Activated naive CD8-positive, alpha-beta T cell treated with anti-CD3 and anti-CD28 coated beads, Interleukin-2, amount 50 U/mL, for 16 hours (primary cell): ENCODE data around the gene LRP8.

Experiments
- DNase-seq: peaks from one replicate; pipeline ENCODE4 v3.0.0-alpha.2; 2020; ENCODE audit warnings: low read depth, low spot score

LRP8 gene

GRCh38 chr1:53262000-53262399, 65.9 kb downstream of the LRP8 start:
- DNase-seq, result no peak

DNA sequence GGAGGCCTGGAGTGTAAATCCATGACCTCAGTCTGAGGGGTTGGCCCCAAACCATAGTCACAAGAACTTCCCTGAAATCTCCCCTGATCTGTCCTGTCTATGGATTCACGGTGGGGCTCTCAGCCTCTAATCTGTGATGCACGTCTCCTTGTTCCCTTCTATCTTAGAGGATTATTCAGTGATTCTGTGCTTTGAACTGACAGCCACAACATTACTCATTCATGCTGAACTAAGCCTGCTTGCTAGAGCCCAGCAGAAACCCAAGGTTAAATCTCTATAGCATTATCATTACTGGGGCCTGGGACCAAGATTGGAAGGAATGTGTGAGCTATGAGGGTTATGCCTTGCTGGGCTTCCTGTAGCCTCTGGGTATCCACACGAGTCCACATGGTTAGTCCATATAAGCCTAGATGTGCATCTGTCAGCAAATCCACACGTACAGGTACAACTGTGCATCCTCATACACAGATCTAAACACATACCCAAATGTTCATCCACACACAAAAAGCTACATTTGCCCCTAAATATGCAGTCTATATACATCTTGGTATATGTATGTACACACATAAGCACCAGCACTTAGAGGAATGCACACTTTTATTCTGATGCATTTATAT, 67.1 kb downstream of the LRP8 start:
- no peak for DNase-seq

DNA sequence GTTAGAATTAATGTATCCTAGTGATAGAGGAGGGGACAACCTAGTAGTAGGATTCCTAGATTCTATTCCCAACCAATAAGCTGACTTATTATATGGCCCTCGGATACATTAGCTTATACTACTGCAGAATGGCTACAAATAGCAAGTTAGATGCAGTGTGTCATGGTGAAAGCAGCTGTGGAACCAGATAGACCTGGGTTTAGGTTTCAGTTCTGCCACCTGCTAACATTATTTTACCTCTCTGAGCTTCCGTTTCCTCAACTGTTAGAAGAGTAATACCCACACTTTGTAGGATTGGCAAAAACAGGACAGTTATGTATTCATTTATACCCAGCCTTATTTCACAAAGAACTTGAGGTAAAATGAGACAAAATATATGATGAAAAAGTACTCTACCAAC, 67.9 kb downstream of the LRP8 start:
- no peak for DNase-seq

GRCh38 chr1:53258216-53258615, 69.7 kb downstream of the LRP8 start:
- DNase-seq, result no peak

DNA sequence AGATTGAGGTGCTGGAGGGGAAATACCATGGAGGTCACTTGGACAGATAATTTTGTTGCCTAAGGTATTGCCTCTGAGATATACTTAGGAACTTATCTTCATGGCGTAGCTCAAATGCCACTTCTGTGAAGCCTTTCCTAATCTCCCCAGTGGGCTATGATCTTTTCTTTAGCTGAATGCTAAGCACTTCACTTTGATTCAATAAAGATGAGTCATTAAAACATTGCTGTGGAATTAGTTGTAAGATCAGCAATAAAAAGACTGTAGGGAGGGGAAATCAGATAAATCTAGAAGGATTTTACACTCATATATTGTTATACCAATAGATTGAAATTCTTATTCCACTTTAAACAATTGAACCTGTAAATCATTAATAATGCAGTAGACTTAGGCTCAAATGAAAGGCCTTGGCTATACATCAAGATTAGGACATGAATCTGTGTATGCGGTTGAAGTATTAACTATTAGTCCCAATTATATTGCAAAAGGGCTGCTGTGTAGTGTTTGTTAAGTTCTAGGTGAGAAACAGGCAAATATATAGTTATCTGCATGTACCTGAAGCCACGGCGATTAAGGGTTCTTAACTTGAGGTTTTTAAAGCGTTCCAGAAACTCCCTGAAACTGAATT, 70.3 kb downstream of the LRP8 start:
- no peak for DNase-seq

- no peak for DNase-seq
These were observed 71.1 kb downstream of the LRP8 start for GRCh38 chr1:53256511-53257453.

DNA sequence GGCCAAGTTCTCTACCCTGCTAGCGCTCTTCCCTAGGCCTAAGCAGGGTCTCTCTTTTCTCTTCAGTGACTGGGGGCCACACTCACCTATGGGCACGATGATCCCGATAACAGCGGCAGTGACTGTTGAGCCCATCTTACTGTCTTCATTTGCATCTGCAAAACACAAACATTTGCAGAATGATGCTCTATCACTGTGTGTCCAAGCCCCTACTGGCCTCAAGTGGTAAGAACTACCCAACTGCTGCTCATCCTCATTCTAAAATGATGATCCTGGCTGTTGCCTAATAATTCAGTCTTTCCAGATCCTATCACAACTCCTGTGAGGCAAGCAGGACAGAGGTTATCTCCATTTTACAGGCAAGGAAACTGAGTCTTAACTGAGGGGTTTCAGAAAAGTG, 72.8 kb downstream of the LRP8 start:
- DNase-seq, result no peak

DNA sequence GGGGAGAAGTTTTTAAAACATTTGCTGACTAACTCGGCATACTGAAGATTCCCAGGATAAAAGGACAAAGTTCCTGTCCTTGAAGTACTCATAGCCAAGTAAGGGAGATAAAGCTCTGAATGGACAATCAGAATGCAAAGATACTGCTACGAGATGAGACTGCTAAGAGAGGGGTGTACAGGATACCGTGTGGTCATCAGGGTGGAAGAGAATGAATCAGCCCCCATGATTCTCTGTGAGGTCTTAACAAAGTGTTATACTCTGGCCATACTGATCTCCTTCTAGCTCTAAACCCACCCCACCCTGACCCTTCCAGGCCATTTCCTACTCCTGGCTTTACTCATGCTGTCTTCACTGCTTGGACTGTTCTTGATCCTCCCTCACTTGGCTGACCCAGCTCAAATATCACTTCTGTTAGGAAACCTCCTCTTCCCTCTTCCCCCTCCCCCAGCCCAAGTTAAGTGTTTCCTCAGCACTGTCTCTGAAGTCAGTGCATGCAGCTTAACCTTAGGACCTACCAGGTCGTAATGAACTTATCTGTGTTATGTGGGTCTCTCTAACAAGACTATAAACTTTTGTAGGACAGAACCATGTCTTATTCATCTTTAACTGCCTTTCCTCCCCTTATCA, 73.7 kb downstream of the LRP8 start:
- no peak for DNase-seq

GRCh38 chr1:53250325-53250724, 77.5 kb downstream of the LRP8 start:
- DNase-seq, result no peak

GRCh38 chr1:53249706-53250105, 78.2 kb downstream of the LRP8 start:
- no peak for DNase-seq

- DNase-seq, result no peak
These were observed 81.4 kb downstream of the LRP8 start for GRCh38 chr1:53246261-53247134.

- DNase-seq, result no peak
These were observed 83.7 kb downstream of the LRP8 start for GRCh38 chr1:53244141-53244540.

DNA sequence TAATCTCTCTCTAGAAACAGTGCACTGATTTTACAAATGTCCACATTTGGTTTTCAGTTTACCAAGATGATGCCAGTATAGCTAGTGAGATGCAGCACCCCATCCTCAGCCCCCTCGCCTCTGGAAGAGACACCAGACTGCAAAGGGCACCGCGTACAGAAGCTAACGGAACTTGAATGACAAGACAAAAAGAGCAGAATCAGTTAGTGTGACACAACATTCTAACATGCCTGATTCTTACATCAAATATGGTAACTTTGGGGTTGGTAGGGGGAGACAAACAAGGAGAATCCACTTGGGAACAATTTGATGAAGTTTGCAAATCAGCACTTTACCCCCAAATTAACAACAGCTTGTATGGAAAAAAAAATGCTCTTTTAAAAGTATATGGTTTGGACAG, 85.5 kb downstream of the LRP8 start:
- DNase-seq, result no peak

GRCh38 chr1:53241828-53242227, 86.0 kb downstream of the LRP8 start:
- no peak for DNase-seq

DNA sequence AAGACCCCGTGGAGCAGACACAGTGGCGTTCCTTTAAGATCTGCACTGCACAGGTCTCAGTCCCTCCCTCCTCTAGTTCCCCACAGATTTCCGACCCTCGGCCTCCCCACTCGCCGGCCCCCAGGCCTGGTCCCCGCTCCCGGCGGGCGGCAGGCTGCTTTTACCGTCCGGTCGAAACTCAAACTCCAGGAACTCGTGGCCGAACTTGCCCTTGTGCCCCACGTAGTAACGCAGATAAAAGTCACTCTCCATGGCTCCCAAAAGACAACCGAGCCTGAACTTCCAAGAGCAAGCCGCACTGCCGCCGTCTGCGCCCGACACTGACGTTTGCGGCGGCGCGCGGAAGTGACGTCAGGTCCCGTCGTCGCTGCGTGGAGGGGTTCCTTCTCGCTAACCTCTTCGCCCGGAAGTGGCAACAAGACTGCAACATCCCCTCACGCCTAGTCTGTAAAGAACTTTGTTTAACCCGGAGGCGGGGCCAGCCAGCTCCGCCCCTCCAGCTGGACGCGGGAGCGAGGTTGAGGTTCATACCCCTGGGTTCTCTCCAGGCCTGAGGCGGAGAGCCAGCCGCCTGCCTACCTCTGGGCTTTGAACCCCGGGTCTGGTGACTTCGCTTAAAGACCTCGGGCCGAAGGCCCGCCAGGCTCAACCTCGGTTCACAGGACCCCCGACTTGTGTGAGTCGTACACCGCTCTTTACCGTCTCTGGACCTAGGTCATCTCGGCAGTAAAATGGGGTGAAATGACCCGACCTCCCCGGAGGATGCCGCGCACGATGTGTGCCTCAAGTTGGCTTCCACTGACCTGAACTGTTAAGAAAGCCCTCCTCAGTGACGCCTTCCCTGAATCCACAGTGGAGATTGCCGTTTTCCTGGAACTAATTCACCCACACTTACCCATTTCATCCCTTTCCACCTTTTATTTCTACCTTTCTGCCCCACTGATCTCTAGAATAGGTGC, 89.4 kb downstream of the LRP8 start, which contains the start of gene MAGOH:
TSS of gene MAGOH (minus strand) at position 322 of the 959 bp plus-strand sequence. CDS start at position 252, 70 bp downstream.
- peak; percentile 89 for DNase-seq

DNA sequence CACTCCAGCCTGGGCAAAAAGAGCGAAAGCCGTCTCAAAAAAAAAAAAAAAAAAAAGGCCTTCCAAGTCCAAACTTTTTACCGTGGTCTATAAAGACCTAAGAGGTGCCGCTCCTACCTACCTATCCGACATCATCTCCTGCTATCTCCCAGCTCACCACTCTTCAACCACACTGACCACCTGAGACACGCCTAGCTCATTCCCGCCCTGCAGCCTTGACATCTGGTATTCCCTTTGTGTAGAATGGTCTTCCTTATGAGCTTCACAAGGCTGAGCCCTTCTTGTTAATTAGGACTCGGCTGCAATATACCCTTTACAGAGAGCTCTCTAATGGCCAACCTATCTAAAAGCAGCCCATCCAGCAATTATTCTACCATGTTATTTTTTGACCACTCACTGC, 90.2 kb downstream of the LRP8 start:
- no peak for DNase-seq

GRCh38 chr1:53220962-53221286, 106.9 kb downstream of the LRP8 start:
- DNase-seq, result no peak

DNA sequence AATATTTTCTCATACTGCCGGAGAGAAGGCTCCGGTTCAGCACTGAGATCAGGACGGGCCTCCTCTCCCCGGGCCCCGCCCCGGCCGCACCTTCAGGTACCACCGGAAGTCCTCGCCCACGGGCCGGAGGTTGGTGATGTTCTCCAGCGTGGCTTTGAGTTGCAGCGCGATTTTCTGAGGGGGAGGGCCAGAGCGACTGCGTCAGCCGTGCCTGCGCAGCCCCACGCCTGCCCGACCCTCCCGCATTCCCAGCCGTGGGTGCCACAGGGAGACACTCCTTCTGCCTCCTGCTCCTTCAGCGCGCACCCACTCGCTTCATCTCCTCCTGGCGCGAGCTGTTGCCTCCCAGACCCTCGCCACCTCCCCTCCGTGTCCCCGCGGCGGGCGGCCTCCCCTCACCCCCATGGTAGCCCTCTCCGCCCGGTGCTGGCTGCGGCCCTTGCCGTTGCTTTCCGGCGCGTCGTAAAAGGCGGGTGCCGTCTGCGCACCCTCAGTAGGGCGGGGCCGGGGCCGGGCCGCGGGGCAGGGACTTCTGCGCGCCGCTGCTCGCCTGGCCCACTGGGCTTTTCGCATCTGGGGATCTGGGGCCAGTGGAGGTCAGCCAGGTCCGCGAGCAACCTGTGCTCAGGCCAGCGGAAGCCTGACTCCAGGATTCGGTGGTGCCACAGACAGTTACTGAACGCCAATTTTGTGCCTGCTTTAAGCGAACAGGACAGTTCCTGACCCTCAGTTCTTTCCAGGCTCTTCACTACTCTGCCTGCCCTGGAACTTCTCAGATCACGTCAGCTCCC, 107.5 kb downstream of the LRP8 start, which contains the start of gene CZIB:
TSS of gene CZIB (minus strand) at position 464 of the 791 bp plus-strand sequence. CDS start at position 405, 59 bp downstream.
- DNase-seq, result peak; percentile 90

GRCh38 chr1:53219711-53220110, 108.2 kb downstream of the LRP8 start:
- DNase-seq, result no peak
